Measurements from ENCODE around the gene DHRS4L2.
"Not testable (repeated sequence)": the region's sequence is repeated elsewhere in the genome, so short reads cannot be mapped to it uniquely, and the experiment has no call there.

DNA sequence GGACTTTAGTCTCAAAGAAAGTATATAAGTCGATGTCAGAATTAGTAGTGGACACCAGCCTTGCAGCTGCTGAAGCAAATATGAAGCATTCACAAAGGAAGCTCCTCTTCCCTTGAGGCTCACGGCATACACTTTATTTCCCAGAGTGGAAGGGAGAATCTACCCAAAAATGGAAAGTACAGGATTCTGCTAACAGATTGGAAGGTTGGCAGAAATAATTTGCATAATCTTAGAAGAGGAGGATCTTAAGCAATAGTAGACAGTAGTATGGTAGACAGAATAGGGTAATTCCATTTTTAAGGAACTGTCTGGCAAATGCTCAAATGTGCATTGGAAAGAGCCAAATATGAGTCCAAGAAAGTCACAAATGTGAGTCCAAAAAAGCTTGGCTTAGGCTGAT is 32.9 kb upstream of the DHRS4L2 start:
- TF ChIP-seq, protein P1, sequence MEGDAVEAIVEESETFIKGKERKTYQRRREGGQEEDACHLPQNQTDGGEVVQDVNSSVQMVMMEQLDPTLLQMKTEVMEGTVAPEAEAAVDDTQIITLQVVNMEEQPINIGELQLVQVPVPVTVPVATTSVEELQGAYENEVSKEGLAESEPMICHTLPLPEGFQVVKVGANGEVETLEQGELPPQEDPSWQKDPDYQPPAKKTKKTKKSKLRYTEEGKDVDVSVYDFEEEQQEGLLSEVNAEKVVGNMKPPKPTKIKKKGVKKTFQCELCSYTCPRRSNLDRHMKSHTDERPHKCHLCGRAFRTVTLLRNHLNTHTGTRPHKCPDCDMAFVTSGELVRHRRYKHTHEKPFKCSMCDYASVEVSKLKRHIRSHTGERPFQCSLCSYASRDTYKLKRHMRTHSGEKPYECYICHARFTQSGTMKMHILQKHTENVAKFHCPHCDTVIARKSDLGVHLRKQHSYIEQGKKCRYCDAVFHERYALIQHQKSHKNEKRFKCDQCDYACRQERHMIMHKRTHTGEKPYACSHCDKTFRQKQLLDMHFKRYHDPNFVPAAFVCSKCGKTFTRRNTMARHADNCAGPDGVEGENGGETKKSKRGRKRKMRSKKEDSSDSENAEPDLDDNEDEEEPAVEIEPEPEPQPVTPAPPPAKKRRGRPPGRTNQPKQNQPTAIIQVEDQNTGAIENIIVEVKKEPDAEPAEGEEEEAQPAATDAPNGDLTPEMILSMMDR (IDR thresholded peaks at IDR 0.05 in 8 of 11, conservative IDR thresholded peaks at IDR 0.05 in 3 of 11), result not testable (repeated sequence)
- not testable (repeated sequence) for TF ChIP-seq POLR2AphosphoS5, POLR2A (IDR thresholded peaks at IDR 0.05)
